Epithelial cell of proximal tubule (primary cell): ENCODE measurements around the gene CPS1. TPM values are rescaled to one million over a fixed set of nuclear protein-coding genes. Genes with fewer than 3 reads are reported as not detected.
A peak's percentile ranks its signal among the peaks of the same experiment; 100 is the strongest.

Experiments
- DNase-seq: peaks from one replicate; pipeline ENCODE4 v3.0.0-alpha.2; 2011; ENCODE audit warnings: low read depth
- H3K4me3 ChIP-seq: 2 replicates; pipeline ENCODE4 v1.5.1; 2011; ENCODE audit warnings: low read depth, mild to moderate bottlenecking, low read length
- total RNA-seq: library from RNA; depleted of rRNA; stranded (reverse); fragments of >200 nt; gene quantifications from 2 replicates; pipeline ENCODE4 v1.2.3, GENCODE V29; 2015
- TF ChIP-seq, protein P1 (sequence below): conservative IDR thresholded peaks from 2 replicates; pipeline ENCODE4 v1.5.1; 2012; ENCODE audit warnings: low read depth, mild to moderate bottlenecking, low read length

The CPS1 gene
- total RNA-seq, 1 donor from 2014 or later = 2.8 TPM

DNA sequence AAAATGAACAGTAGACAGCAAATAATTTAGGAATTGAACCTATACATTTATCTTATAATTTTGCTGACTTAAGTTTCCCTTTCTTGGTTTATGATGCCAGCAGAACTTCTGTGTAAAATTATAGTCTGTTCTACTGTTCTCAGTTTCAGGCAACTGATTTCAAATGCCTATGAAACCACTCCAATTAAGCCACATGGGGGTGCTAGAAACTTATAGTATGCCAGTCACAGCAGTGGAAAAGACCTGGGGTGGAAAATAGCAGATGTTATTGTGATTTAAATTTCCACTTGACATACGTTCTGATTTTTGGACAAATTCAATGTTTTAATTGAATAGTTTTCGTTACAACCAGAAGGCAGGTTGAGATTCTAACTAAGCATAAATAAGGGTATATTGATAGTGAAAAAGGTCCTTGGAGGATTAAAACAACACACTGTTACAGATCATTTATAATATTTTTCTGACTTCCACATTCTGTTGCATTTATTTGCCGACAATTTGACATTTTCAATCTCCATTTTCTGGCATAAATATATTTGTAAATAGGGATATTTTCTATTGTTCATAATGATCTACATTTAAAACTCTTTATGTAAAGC, 61.4 kb downstream of the CPS1 start:
- TF ChIP-seq, protein P1, sequence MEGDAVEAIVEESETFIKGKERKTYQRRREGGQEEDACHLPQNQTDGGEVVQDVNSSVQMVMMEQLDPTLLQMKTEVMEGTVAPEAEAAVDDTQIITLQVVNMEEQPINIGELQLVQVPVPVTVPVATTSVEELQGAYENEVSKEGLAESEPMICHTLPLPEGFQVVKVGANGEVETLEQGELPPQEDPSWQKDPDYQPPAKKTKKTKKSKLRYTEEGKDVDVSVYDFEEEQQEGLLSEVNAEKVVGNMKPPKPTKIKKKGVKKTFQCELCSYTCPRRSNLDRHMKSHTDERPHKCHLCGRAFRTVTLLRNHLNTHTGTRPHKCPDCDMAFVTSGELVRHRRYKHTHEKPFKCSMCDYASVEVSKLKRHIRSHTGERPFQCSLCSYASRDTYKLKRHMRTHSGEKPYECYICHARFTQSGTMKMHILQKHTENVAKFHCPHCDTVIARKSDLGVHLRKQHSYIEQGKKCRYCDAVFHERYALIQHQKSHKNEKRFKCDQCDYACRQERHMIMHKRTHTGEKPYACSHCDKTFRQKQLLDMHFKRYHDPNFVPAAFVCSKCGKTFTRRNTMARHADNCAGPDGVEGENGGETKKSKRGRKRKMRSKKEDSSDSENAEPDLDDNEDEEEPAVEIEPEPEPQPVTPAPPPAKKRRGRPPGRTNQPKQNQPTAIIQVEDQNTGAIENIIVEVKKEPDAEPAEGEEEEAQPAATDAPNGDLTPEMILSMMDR = peak; percentile 86
- no peak overlapping the region for H3K4me3 ChIP-seq
- peak; percentile 16 for DNase-seq

DNA sequence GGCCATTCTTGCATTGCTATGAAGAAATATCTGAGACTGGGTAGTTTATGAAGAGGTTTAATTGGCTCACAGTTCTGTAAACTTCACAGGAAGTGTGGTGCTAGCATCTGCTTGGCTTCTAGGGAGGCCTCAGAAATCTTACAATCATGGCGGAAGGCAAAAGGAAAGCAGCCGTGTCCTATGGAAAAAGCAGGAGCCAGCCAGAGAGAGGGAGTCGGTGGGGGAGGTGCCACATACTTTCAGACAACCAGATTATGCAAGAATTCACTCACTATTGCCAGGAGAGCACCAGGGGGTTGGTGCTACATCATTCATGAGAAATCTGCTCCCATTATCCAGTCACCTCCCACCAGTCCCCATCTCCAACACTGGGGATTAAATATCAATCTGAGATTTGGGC, 64.1 kb downstream of the CPS1 start:
- TF ChIP-seq, protein P1 = no peak
- no peak for DNase-seq
- H3K4me3 ChIP-seq = no peak overlapping the region

DNA sequence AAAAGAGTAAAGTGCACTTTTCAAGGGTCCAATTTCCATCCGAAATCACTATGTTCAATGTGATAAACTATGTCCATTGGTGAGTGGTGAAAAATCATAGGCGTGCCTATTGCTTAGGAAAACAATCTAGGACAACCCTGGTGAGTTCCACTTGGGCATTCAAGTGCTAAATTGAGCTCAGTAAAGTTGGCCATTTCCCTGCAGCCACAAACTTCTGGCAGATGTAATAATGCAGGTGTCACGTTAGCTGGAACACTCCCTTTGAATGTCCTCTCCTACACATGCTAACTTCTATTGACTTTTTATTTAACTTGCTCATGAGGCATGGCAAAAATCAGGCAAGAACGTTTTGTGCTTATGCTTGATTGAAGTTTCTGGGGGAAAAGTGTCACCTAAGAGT, 67.1 kb downstream of the CPS1 start:
- DNase-seq = peak; percentile 27
- TF ChIP-seq, protein P1 = no peak
- H3K4me3 ChIP-seq = no peak overlapping the region

GRCh38 chr2:210626849-210627248, 70.5 kb downstream of the CPS1 start:
- TF ChIP-seq, protein P1 = no peak
- no peak overlapping the region for H3K4me3 ChIP-seq
- DNase-seq = no peak

DNA sequence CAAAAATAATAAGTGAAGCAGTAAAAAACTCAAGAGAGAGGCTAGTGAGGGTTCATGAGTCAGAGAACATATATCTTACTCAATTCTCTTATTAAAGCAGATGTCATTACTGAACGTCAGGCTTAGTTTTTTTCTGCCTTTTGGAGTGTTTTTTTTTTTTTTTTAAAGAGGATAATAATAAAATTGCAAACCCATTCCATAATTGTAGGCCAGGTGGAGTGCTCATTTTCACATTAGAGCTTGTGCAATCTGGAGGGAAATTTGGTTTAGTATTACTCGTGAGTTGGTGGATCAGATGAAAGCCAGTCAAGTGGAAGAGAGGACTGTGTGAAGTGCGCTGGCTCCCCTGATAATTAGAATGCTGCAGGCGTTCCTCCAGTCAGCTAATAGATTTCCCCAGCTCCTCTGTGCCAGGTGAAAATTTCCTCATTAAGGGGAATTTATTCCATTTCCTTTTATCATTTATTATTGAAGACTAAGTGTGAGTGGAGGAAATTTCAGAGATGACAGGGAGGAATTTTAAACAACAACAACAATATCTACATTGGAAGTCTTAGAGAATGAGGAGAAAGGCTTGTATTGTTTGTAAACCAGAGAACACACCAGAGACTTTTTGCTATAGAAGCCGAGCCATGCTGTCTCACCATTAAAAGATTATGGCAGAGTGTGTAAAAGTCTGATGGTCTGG, 74.6 kb downstream of the CPS1 start:
- TF ChIP-seq, protein P1 = no peak
- no peak overlapping the region for H3K4me3 ChIP-seq
- DNase-seq = no peak

DNA sequence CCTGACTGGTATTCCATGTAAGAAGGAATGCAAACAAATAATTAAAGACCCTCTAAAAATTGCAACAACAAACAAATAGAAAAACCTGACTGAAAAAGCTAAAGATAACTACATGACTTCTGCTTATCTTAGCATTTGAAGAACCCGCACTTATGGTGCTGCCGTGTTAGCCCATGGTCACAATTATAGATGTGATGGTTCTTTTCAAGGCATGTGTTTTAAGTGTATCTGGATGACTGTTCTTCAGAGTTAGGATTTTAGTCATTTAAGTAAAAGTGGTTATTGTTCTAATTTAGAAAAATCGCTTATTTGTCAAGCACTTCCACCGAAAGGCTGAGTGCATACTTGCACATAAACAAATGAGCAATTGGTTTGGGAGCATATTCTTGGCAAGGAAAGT, 77.3 kb downstream of the CPS1 start:
- TF ChIP-seq, protein P1 = no peak
- no peak for DNase-seq
- H3K4me3 ChIP-seq = no peak overlapping the region

DNA sequence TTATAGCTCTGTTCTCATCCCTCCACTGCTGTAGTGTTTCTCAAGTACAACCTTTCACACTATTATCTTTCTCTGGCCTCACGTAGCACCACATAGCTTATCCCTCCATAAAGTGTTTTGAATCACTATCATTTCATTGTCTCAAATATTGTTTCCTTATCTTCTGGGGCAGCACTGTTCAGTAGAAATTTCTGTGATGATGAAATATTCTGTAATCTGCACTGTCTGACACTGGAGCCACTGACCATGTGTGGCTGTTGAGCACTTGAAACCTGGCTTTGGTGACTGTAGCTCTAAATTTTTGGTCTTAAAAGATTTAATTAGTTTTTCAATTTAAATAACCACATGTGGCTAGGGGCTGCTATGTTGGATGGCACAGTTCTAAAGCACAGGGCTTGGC, 78.9 kb downstream of the CPS1 start:
- no peak for DNase-seq
- no peak overlapping the region for H3K4me3 ChIP-seq
- TF ChIP-seq, protein P1 = no peak
